ENCODE measurements around the gene BCAR1.

Gene BCAR1

DNA sequence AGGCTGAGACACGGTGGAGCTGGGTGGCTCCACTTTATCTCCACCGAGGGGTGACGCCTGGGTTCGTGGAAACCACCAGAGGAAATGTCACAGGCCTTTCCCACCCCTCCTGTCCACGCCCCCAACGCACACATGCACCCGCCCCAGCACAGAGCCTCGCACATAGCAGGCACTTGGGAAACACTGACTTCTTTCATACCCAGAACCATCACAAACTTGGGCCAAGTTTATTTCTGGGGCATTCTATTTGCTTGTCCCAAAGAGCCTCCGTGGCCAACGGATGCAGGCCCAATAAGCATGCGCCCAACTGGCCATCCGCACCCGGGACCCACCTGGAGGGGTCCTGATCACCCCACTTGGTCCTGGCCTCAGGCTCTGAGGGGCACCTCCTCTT, 3.3 kb downstream of the BCAR1 start:
- H3K4me2 ChIP-seq (ENCODE audit: low read length): peak overlapping the region; percentile 64
- DNase-seq: no peak
- no peak overlapping the region for H4K91ac ChIP-seq (ENCODE audit: low read depth, low read length)
- peak overlapping the region; percentile 0 for H3K18ac ChIP-seq (ENCODE audit: low read length)
- no peak overlapping the region for H4K12ac ChIP-seq (ENCODE audit: low read depth, low read length)
- peaks cover 72 to 75% of the 10 kb centered on the region in 2 experiments for H3K4me1 ChIP-seq (ENCODE audit: control insufficient read depth in 1 of 2, insufficient read depth in 2 of 2, low read length in 2 of 2)
- H3K27me3 ChIP-seq (ENCODE audit: insufficient read depth, low read length): no peaks in the 10 kb centered on the region
- peak overlapping the region; percentile 9 for H3K14ac ChIP-seq (ENCODE audit: low read length)
- H3K23ac ChIP-seq (ENCODE audit: low read length): no peak overlapping the region
- H2AFZ ChIP-seq (ENCODE audit: insufficient read depth, low read length, poor library complexity): no peak overlapping the region
- no CpG with 5 or more reads among the region's 13 CpGs for WGBS (ENCODE audit: extremely low coverage, insufficient coverage, insufficient read length)
- no peak overlapping the region for H4K8ac ChIP-seq (ENCODE audit: low read depth, low read length)
- peak overlapping the region; percentile 95 for H3K27ac ChIP-seq (ENCODE audit: low read depth, low read length)
- no peak overlapping the region for H2AK5ac ChIP-seq (ENCODE audit: low read length)
- H3K36me3 ChIP-seq (ENCODE audit: control insufficient read depth in 1 of 2, insufficient read depth in 2 of 2, low read length in 2 of 2): peaks cover 30 to 34% of the 10 kb centered on the region in 2 experiments
- H2BK120ac ChIP-seq (ENCODE audit: insufficient read depth, low read length, poor library complexity): no peak overlapping the region
- H2BK5ac ChIP-seq (ENCODE audit: low read depth, low read length, poor library complexity): peak overlapping the region; percentile 2
- no peak overlapping the region for H3K9ac ChIP-seq (ENCODE audit: low read length)
- H3K9me3 ChIP-seq (ENCODE audit: insufficient read depth, low read depth, low read length): no peaks in the 10 kb centered on the region
- peak overlapping the region; percentile 98 for H3K4ac ChIP-seq (ENCODE audit: low read depth, low read length)
- H3K79me1 ChIP-seq (ENCODE audit: low read length): peaks cover 69% of the 10 kb centered on the region
- H3K79me2 ChIP-seq (ENCODE audit: control insufficient read depth, insufficient read depth, low read length, poor library complexity): peaks cover 83% of the 10 kb centered on the region
- H3K4me3 ChIP-seq (ENCODE audit: low read depth, low read length): no peak overlapping the region
- H2BK12ac ChIP-seq (ENCODE audit: low read length): no peak overlapping the region

DNA sequence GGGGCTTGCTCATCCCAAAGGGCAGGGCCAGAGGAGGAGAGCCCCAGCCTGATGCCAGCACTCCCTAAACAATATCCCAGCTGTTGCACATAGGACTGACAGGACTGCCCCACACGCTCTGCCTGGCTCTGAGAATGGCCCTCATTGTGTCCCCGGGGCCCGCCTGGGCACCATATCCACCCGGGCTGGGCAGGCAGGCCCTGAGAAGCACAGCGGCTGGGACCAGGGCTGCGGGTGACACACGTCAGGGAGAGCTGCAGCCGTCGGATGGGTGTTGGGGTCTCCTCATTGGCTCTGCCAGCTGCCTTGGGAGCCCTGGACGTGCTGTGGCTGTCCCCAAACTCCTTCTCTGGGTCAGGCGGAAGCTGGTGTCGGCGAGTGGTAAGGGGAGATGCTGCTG, 4.2 kb downstream of the BCAR1 start:
- peak overlapping the region; percentile 72 for H3K18ac ChIP-seq (ENCODE audit: low read length)
- H3K9ac ChIP-seq (ENCODE audit: low read length): no peak overlapping the region
- peak overlapping the region; percentile 28 for H2AK5ac ChIP-seq (ENCODE audit: low read length)
- H3K4me3 ChIP-seq (ENCODE audit: low read depth, low read length): no peak overlapping the region
- H3K9me3 ChIP-seq (ENCODE audit: insufficient read depth, low read depth, low read length): no peaks in the 10 kb centered on the region
- peaks cover 63 to 66% of the 10 kb centered on the region in 2 experiments for H3K4me1 ChIP-seq (ENCODE audit: control insufficient read depth in 1 of 2, insufficient read depth in 2 of 2, low read length in 2 of 2)
- H4K91ac ChIP-seq (ENCODE audit: low read depth, low read length): peak overlapping the region; percentile 52
- peak overlapping the region; percentile 25 for H2BK120ac ChIP-seq (ENCODE audit: insufficient read depth, low read length, poor library complexity)
- no peak overlapping the region for H4K12ac ChIP-seq (ENCODE audit: low read depth, low read length)
- H3K23ac ChIP-seq (ENCODE audit: low read length): no peak overlapping the region
- DNase-seq: no peak
- no CpG with 5 or more reads among the region's 13 CpGs for WGBS (ENCODE audit: extremely low coverage, insufficient coverage, insufficient read length)
- peak overlapping the region; percentile 59 for H4K8ac ChIP-seq (ENCODE audit: low read depth, low read length)
- H3K4ac ChIP-seq (ENCODE audit: low read depth, low read length): peak overlapping the region; percentile 63
- H2BK12ac ChIP-seq (ENCODE audit: low read length): peak overlapping the region; percentile 51
- H3K27me3 ChIP-seq (ENCODE audit: insufficient read depth, low read length): no peaks in the 10 kb centered on the region
- H2AFZ ChIP-seq (ENCODE audit: insufficient read depth, low read length, poor library complexity): no peak overlapping the region
- H3K4me2 ChIP-seq (ENCODE audit: low read length): peak overlapping the region; percentile 29
- H2BK5ac ChIP-seq (ENCODE audit: low read depth, low read length, poor library complexity): peak overlapping the region; percentile 67
- peaks cover 60% of the 10 kb centered on the region for H3K79me1 ChIP-seq (ENCODE audit: low read length)
- H3K14ac ChIP-seq (ENCODE audit: low read length): peak overlapping the region; percentile 62
- H3K27ac ChIP-seq (ENCODE audit: low read depth, low read length): peak overlapping the region; percentile 95
- peaks cover 39 to 43% of the 10 kb centered on the region in 2 experiments for H3K36me3 ChIP-seq (ENCODE audit: control insufficient read depth in 1 of 2, insufficient read depth in 2 of 2, low read length in 2 of 2)
- peaks cover 83% of the 10 kb centered on the region for H3K79me2 ChIP-seq (ENCODE audit: control insufficient read depth, insufficient read depth, low read length, poor library complexity)

DNA sequence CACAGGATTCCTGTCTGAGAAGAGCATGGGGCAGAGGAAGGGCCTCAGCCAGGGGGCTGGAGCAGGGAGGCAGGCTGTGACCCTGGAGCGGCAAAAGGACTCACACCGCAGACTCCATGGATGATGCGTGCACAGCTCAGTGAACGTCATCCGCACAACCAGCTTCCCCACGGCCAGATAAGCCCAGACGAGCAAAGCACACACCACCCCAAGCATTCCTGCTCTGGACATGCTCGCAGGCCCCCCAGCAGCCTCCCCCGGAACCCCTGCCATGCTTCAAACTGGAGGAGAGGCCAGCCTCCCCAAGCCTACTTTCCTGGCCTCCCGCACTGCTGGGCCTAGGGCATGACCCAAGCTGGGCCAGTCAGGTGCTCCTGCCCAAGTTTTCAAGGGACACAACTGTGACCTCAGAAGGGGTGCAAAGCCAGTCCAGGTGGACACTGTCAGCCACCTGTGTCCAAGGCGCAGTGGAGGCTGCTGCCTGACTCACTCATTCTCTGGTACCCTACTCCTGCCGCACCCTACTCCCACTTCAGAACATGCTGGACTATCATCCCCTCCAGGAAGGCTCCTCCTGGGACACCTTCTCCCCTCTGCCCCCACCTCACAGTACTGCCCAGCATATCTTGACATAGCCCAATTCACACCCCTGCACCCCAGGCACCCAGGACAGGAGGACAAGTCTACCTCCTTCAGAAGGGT, 4.8 kb downstream of the BCAR1 start:
- peaks cover 54% of the 10 kb centered on the region for H3K79me1 ChIP-seq (ENCODE audit: low read length)
- H3K27me3 ChIP-seq (ENCODE audit: insufficient read depth, low read length): no peaks in the 10 kb centered on the region
- H4K91ac ChIP-seq (ENCODE audit: low read depth, low read length): peak overlapping the region; percentile 52
- H3K27ac ChIP-seq (ENCODE audit: low read depth, low read length): peak overlapping the region; percentile 95
- peaks cover 82% of the 10 kb centered on the region for H3K79me2 ChIP-seq (ENCODE audit: control insufficient read depth, insufficient read depth, low read length, poor library complexity)
- peaks cover 45 to 47% of the 10 kb centered on the region in 2 experiments for H3K36me3 ChIP-seq (ENCODE audit: control insufficient read depth in 1 of 2, insufficient read depth in 2 of 2, low read length in 2 of 2)
- no CpG with 5 or more reads among the region's 12 CpGs for WGBS (ENCODE audit: extremely low coverage, insufficient coverage, insufficient read length)
- peak overlapping the region; percentile 59 for H4K8ac ChIP-seq (ENCODE audit: low read depth, low read length)
- peak overlapping the region; percentile 67 for H2BK5ac ChIP-seq (ENCODE audit: low read depth, low read length, poor library complexity)
- peaks cover 58 to 60% of the 10 kb centered on the region in 2 experiments for H3K4me1 ChIP-seq (ENCODE audit: control insufficient read depth in 1 of 2, insufficient read depth in 2 of 2, low read length in 2 of 2)
- H3K14ac ChIP-seq (ENCODE audit: low read length): peak overlapping the region; percentile 62
- H3K9ac ChIP-seq (ENCODE audit: low read length): peak overlapping the region; percentile 52
- no peaks in the 10 kb centered on the region for H3K9me3 ChIP-seq (ENCODE audit: insufficient read depth, low read depth, low read length)
- H3K4me2 ChIP-seq (ENCODE audit: low read length): peak overlapping the region; percentile 3
- H3K23ac ChIP-seq (ENCODE audit: low read length): no peak overlapping the region
- peak overlapping the region; percentile 25 for H2BK120ac ChIP-seq (ENCODE audit: insufficient read depth, low read length, poor library complexity)
- H3K4ac ChIP-seq (ENCODE audit: low read depth, low read length): peak overlapping the region; percentile 63
- no peak overlapping the region for H4K12ac ChIP-seq (ENCODE audit: low read depth, low read length)
- peak overlapping the region; percentile 63 for H2BK12ac ChIP-seq (ENCODE audit: low read length)
- H3K4me3 ChIP-seq (ENCODE audit: low read depth, low read length): no peak overlapping the region
- H2AFZ ChIP-seq (ENCODE audit: insufficient read depth, low read length, poor library complexity): no peak overlapping the region
- H3K18ac ChIP-seq (ENCODE audit: low read length): peak overlapping the region; percentile 72
- H2AK5ac ChIP-seq (ENCODE audit: low read length): peak overlapping the region; percentile 28
- DNase-seq: no peak

DNA sequence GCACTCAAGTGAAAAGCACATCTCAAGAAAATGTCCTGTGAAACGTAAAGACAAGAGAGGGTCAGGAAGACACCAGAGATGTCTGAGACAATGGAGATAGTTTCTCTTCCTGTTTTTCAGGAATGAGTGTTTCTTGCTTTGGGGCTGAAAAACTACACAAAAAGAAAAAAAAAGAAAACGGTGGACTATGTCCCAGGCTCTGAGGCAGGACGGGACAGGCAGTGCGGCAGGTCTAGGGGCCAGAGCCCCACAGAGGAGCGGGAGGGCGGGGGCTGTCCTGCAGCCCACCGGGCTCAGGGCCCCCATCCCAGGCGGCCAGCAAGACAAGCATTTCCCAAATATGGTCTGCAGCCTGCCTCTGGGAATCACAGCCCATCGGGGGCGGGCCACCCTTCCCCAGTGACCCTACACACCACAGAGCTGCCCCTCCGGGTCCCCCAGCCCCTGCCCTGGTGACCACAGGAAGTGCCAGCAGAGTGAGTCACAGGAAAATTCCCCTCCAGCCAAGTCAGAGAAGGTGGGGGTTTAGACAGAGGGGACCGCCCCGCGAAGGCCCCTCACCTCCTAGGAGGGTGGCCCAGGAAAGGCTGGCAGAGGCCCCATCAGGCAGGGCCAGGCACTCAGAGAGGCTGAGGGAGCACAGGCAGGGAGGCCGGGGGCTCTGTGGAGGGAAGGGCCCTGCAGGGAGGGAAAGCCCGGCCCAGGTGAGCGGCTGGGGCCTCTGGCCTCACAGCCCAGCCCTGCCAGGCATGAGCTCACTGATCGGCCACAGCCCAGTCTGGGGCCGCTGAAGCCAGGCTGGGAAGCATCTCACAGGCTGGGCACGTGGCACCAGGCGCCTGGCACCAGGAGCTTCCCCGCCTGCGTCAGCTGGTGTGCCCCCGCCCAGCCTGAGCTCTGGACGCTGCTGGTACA, 6.3 kb downstream of the BCAR1 start:
- peaks cover 59 to 68% of the 10 kb centered on the region in 2 experiments for H3K4me1 ChIP-seq (ENCODE audit: control insufficient read depth in 1 of 2, insufficient read depth in 2 of 2, low read length in 2 of 2)
- H2BK5ac ChIP-seq (ENCODE audit: low read depth, low read length, poor library complexity): peak overlapping the region; percentile 94
- H2BK12ac ChIP-seq (ENCODE audit: low read length): peak overlapping the region; percentile 45
- peaks cover 75% of the 10 kb centered on the region for H3K79me2 ChIP-seq (ENCODE audit: control insufficient read depth, insufficient read depth, low read length, poor library complexity)
- no peaks in the 10 kb centered on the region for H3K27me3 ChIP-seq (ENCODE audit: insufficient read depth, low read length)
- no peak overlapping the region for H3K23ac ChIP-seq (ENCODE audit: low read length)
- H4K91ac ChIP-seq (ENCODE audit: low read depth, low read length): peak overlapping the region; percentile 99
- peak overlapping the region; percentile 95 for H3K27ac ChIP-seq (ENCODE audit: low read depth, low read length)
- H3K36me3 ChIP-seq (ENCODE audit: control insufficient read depth in 1 of 2, insufficient read depth in 2 of 2, low read length in 2 of 2): peaks cover 59 to 61% of the 10 kb centered on the region in 2 experiments
- peak overlapping the region; percentile 85 for H3K18ac ChIP-seq (ENCODE audit: low read length)
- peaks cover 42% of the 10 kb centered on the region for H3K79me1 ChIP-seq (ENCODE audit: low read length)
- H3K4ac ChIP-seq (ENCODE audit: low read depth, low read length): peak overlapping the region; percentile 71
- peak overlapping the region; percentile 58 for H4K8ac ChIP-seq (ENCODE audit: low read depth, low read length)
- H3K14ac ChIP-seq (ENCODE audit: low read length): peak overlapping the region; percentile 70
- peak overlapping the region; percentile 40 for H2AFZ ChIP-seq (ENCODE audit: insufficient read depth, low read length, poor library complexity)
- H4K12ac ChIP-seq (ENCODE audit: low read depth, low read length): peak overlapping the region; percentile 33
- peak overlapping the region; percentile 44 for H2AK5ac ChIP-seq (ENCODE audit: low read length)
- peak overlapping the region; percentile 94 for H2BK120ac ChIP-seq (ENCODE audit: insufficient read depth, low read length, poor library complexity)
- H3K9me3 ChIP-seq (ENCODE audit: insufficient read depth, low read depth, low read length): peaks cover 2% of the 10 kb centered on the region
- peak; percentile 77 to 81 for DNase-seq
- no CpG with 5 or more reads among the region's 25 CpGs for WGBS (ENCODE audit: extremely low coverage, insufficient coverage, insufficient read length)
- peak overlapping the region; percentile 40 for H3K4me2 ChIP-seq (ENCODE audit: low read length)
- no peak overlapping the region for H3K4me3 ChIP-seq (ENCODE audit: low read depth, low read length)
- H3K9ac ChIP-seq (ENCODE audit: low read length): peak overlapping the region; percentile 69
